Measurements from ENCODE around the gene ZNF280B.
"Not testable (repeated sequence)": the region's sequence is repeated elsewhere in the genome, so short reads cannot be mapped to it uniquely, and the experiment has no call there.

DNA sequence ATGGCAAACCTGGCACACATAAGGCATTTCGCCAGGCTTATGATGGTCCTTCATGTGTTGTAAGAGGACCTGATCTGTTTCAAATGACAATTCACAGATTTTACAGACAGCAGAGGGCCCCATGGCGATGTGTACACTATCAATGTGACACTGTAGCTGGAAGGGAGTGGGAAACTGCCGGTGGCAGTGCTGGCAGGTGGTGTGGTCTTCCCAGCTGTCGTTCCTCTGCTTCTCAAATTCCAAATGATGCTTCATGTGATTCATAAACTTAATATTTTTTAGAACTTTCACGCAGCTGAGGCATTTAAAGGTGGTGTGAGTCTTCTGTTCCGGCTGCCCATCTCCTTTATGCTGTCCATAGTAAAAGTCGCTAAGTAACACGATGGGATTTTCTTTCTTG, 5.9 kb upstream of the ZNF280B start:
- TF ChIP-seq, protein P1, sequence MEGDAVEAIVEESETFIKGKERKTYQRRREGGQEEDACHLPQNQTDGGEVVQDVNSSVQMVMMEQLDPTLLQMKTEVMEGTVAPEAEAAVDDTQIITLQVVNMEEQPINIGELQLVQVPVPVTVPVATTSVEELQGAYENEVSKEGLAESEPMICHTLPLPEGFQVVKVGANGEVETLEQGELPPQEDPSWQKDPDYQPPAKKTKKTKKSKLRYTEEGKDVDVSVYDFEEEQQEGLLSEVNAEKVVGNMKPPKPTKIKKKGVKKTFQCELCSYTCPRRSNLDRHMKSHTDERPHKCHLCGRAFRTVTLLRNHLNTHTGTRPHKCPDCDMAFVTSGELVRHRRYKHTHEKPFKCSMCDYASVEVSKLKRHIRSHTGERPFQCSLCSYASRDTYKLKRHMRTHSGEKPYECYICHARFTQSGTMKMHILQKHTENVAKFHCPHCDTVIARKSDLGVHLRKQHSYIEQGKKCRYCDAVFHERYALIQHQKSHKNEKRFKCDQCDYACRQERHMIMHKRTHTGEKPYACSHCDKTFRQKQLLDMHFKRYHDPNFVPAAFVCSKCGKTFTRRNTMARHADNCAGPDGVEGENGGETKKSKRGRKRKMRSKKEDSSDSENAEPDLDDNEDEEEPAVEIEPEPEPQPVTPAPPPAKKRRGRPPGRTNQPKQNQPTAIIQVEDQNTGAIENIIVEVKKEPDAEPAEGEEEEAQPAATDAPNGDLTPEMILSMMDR (conservative IDR thresholded peaks at IDR 0.05; ENCODE audit: low read depth, low read length) = not testable (repeated sequence)
- TF ChIP-seq EZH2 (IDR thresholded peaks at IDR 0.05; ENCODE audit: borderline replicate concordance, low read depth, low read length, poor library complexity, severe bottlenecking) = not testable (repeated sequence)

All from A673 (cell line).